Epithelial cell of prostate (primary cell): Measurements from ENCODE around the gene SNRNP200.
"Not testable (repeated sequence)": the region's sequence is repeated elsewhere in the genome, so short reads cannot be mapped to it uniquely, and the experiment has no call there.

ENCODE experiments used
- DNase-seq: peaks from one replicate; pipeline ENCODE4 v3.0.0-alpha.2; 2011; ENCODE audit warnings: low read depth, low spot score
- H3K27ac ChIP-seq: fragments of 450-650 bp; 2 replicates; pipeline ENCODE4 v1.5.1; 2017; ENCODE audit warnings: mild to moderate bottlenecking

SNRNP200 gene

DNA sequence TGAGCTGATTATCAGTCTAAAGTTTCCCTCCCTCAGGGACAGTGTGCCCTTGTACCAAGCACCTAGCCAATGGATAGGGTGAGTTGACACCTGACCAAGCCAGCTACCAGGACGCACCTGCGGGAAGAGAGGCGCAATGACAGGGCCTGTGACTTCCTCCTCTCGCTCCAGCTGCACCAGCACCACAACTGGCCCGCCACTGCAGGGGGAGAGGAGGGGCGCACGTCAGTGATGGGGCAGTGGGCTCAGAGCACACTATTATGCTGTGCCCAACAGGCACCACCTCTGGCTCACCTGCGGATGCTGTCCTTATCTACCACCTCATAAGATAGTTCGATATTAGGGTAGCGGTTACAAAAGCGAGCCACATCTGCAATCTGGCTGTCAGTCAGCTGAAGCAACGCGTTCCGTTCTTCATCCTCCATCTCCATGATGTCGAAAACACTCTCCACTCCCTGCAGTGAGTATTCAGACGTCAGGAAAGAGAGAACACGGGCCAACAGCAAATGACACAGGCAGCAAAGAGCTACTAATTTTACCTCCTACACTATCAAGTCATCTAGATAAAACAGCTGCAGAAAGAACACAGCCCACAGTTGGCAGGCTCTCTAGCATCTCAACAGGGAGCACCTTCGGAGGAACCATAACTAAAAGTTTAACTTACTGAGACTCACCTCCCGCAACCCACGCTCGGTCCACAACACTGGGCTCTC is 28.4 kb downstream of the SNRNP200 start:
- H3K27ac ChIP-seq, result no peak overlapping the region
- DNase-seq, result no peak

DNA sequence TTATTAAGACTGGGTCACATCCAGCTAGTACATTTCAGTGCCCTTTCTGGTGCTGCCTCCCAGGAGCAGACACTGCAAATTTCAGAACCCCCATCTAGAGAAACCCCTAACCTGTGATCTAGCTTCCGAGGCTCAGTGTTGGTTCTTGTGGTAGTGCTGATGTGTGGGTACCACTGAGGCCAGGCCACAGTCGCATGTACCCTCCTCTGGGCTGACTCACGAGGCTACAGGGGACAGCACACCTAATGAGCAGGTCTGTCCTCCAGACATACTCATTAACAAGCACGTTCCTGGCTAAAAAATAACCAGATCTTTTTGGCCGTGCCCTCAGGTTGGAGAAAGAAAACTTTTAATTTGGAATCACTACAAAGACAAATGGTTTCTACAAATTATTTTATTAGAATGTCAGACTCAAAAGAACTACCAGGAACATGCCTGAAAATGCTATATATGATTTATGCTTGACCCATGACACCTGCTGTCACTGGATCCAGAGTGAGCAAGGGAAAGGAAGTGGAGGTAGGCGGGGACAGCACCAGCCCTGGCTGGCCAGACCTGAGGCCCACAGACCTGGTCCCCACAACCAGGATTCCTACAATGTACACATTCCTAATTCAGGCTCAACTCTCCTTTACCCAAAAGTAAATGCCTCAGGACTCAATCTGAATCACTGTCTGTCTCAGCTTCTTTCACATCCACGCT is 30.8 kb downstream of the SNRNP200 start:
- no peak for DNase-seq
- peak overlapping the region; percentile 0 for H3K27ac ChIP-seq

DNA sequence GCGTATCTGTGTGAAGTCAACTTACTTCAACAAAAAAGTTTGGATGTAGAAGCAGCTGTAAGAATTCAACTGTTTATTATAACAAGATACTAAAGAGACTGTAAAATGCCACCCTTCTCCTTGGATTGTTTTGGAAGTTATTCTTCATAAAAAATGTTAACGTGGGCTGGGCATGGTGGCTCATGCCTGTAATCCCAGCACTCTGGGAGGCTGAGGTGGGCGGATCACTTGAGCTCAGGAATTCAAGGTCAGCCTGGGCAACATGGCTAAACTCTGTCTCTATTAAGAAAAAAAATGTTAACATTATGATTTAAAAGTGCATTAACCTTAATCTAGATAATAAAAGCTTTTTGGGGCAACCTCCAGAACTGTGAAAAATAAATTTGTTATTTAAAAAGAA is 31.6 kb downstream of the SNRNP200 start:
- no peak for DNase-seq
- peak overlapping the region; percentile 0 for H3K27ac ChIP-seq

- H3K27ac ChIP-seq, result no peak overlapping the region
- no peak for DNase-seq
Observed at GRCh38 chr2:96271995-96272394, 33.4 kb downstream of the SNRNP200 start.

DNA sequence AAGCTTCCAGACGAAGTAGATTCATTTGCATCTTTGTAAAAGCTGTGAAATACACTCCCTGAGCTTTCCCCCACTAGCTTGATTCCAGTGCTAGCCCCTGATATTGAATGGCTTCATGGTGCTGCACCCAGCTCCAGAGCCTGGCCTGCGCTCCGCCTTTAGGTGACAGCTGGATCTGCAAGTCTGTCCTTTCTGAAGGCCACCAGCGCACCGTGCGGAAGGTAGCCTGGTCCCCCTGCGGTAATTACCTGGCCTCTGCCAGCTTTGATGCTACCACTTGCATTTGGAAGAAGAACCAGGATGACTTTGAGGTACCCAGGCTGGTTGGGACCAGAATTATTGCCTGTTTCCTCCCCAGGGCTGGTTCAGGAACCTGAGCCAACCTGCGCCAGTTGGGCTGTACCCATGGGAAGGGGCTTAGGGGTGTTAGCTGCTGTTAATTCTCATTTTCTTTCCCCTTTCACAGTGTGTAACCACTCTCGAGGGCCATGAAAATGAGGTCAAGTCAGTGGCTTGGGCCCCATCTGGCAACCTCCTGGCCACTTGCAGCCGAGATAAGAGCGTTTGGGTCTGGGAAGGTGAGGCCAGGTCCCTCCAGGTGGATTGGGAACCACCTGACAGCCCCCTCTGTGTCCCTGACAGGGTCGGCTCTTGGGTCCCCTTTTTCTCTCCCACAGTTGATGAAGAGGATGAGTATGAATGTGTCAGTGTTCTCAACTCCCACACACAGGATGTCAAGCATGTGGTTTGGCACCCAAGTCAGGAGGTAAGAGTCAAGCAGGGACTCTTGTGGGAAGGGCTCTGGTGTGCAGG is 38.0 kb downstream of the SNRNP200 start:
- DNase-seq, result no peak
- H3K27ac ChIP-seq, result no peak overlapping the region

DNA sequence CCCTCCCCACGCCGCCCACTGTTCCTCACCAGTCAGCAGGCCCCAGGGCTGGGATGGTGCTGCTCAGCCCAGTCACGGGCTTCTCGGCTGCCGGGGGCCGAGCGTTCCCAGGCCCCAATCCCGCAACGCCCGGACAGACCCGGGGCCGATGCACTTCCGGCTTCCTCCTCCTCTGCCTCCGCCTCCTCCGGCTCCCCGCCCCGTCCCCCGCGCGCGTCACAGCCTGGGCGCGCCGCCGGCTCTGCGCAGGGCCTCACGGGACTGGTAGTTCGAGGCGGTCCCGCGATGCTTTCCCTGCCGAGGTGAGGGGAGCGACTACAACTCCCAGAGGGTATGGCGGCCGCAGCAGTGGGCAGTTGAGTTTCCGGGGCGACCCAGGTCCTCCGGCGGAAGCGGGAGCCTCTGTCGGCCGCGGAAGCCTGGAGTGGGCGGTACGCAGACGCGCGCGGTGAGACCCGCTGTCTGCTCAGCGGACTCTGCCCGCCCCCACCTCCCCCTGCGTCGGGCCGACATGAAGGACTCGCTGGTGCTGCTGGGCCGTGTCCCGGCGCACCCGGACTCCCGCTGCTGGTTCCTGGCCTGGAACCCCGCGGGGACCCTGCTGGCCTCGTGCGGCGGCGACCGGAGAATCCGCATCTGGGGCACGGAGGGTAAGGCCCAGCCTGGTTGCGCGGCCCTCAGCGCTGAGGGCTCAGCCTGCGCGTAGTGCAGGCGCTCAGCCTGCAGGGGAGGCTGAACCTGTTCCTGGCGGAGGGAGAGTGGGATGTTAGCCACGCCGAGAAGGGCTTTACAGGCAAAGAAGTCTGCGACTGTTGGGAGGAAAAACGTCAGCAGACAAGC is 39.3 kb downstream of the SNRNP200 start, which contains the start of the genes CIAO1 and TMEM127:
Gene CIAO1 (plus strand): TSS at position 386 of the 840 bp plus-strand sequence. CDS start 126 bp downstream, at position 512.
Gene TMEM127 (minus strand): TSS at position 158 of the 840 bp plus-strand sequence. CDS start 616 bp downstream, outside the sequence.
- peak within 1 kb of the TSS; percentile 60 for H3K27ac ChIP-seq
- DNase-seq, result peak; percentile 84

DNA sequence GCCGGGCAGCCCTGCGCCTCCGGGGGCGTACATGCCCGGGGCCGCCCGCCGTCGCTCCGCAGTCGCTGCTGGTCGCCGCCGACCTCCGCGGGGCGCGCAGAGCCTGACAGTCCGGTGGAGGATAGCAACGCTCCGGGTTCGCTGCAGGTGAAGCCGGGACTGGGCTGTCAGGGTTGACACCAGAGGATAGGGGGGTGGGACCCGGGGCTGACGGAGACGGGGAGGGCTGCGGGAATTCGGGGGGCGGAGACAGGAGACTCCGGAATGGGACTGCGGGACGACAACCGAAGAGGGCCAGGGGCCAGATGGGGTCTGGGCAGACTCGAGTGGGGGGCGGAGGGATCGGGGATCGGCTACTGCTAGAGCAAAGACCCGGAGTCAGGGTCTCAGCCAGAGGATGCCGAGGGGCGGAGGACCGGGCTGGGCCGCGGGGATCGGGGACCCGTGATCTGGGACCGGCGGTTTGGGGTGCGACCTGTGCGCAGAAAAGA is 40.0 kb downstream of the SNRNP200 start:
- DNase-seq, result no peak

GRCh38 chr2:96264656-96265348 is 40.5 kb downstream of the SNRNP200 start:
- peak overlapping the region; percentile 60 for H3K27ac ChIP-seq
- DNase-seq, result no peak

More for the DNA sequence above, 40.0 kb downstream of the SNRNP200 start:
- peak overlapping the region; percentile 60 for H3K27ac ChIP-seq

DNA sequence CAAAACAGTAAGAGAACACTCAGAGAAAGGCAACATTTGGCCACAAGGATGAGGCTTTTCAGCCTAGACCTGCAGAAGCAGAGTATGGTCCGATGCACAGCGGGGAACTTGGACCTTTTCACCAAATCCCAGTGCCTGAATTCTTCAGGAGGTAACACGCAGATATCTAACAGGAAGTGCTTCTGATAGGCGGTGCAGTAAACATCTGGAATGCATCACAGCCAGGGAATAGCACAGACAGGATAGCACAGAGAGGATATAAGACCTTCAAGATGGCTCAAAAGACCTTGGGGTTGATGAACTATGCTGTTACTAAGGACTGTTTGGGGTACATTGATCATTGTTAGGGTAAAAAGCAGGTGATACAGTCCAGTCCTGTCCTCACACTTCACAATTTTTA is 41.3 kb downstream of the SNRNP200 start:
- H3K27ac ChIP-seq, result no peak overlapping the region
- no peak for DNase-seq

GRCh38 chr2:96262306-96262705 is 43.0 kb downstream of the SNRNP200 start:
- peak overlapping the region; percentile 86 for H3K27ac ChIP-seq
- DNase-seq, result no peak

- H3K27ac ChIP-seq, result peak overlapping the region; percentile 86
- DNase-seq, result no peak
Observed at GRCh38 chr2:96261328-96262003, 43.9 kb downstream of the SNRNP200 start.

- H3K27ac ChIP-seq, result peak overlapping the region; percentile 86
- DNase-seq, result peak; percentile 51
Observed at GRCh38 chr2:96260387-96261260, 44.7 kb downstream of the SNRNP200 start.

GRCh38 chr2:96259497-96259921 is 45.8 kb downstream of the SNRNP200 start:
- peak overlapping the region; percentile 86 for H3K27ac ChIP-seq
- DNase-seq, result no peak

GRCh38 chr2:96258166-96259022 is 47.0 kb downstream of the SNRNP200 start:
- H3K27ac ChIP-seq, result no peak overlapping the region
- DNase-seq, result no peak

- not testable (repeated sequence) for H3K27ac ChIP-seq, DNase-seq
Observed at GRCh38 chr2:96257744-96258143, 47.6 kb downstream of the SNRNP200 start.

DNA sequence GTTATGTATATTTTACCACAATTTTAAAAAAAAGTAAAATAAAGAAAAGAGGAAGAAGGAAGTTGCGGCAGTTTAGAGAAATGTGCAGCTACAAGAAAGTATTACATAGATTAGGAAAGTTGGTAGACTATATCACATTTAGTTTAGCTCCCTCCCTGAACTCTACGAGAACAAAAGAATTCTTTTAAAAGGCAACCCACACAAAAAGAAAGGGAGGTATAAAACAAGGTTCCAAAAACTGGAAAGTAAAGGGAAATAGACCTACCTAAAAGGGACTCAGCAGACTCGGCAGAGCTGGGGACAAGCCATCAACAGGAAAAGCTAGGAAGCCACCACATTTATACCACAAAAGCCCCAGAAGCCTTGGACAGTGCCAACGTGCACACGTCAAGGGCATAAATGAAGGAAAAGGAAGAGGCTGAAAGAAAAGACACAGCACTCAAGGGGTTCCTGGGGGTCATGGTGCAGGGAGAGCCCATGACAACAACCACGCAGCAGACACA is 48.7 kb downstream of the SNRNP200 start:
- H3K27ac ChIP-seq, result no peak overlapping the region
- DNase-seq, result no peak
